Smooth muscle cell (in vitro differentiated cells): Measurements from ENCODE around the gene CEP192. TPM values are rescaled to one million over a fixed set of nuclear protein-coding genes. Genes with fewer than 3 reads are reported as not detected.
"Not testable (repeated sequence)": the region's sequence is repeated elsewhere in the genome, so short reads cannot be mapped to it uniquely, and the experiment has no call there.

Experiments used
- DNase-seq: peaks from one replicate; lab custom pipeline; 2025; ENCODE audit not compliant: unreplicated experiment; lab: John Stamatoyannopoulos, UW
- H2AFZ ChIP-seq: fragments of 200-600 bp; sonication (generic); 2 replicates; pipeline ENCODE4 v1.6.0; 2016; ENCODE audit warnings: antibody characterized with exemption, low read depth, mild to moderate bottlenecking
- H3F3A ChIP-seq: fragments of 200-600 bp; sonication (generic); 2 replicates; pipeline ENCODE4 v1.6.0; 2017; ENCODE audit warnings: antibody characterized with exemption, low read depth
- H3K27ac ChIP-seq: fragments of 200-600 bp; sonication (generic); 2 replicates; pipeline ENCODE4 v1.5.1; 2016; ENCODE audit warnings: low read depth, mild to moderate bottlenecking
- H3K27me3 ChIP-seq: fragments of 200-600 bp; sonication (generic); 2 replicates; pipeline ENCODE4 v1.6.1; 2016; ENCODE audit warnings: low read depth, mild to moderate bottlenecking
- H3K36me3 ChIP-seq: fragments of 200-600 bp; sonication (generic); 2 replicates; pipeline ENCODE4 v1.5.1; 2016; ENCODE audit warnings: low read depth
- H3K4me1 ChIP-seq: fragments of 200-600 bp; sonication (generic); 2 replicates; pipeline ENCODE4 v1.5.1; 2016; ENCODE audit warnings: low read depth
- H3K4me2 ChIP-seq: fragments of 200-600 bp; sonication (generic); 2 replicates; pipeline ENCODE4 v1.6.0; 2016; ENCODE audit warnings: mild to moderate bottlenecking
- H3K4me3 ChIP-seq: fragments of 200-600 bp; sonication (generic); 2 replicates; pipeline ENCODE4 v1.5.1; 2016; ENCODE audit warnings: mild to moderate bottlenecking
- H3K79me2 ChIP-seq: fragments of 200-600 bp; sonication (generic); 2 replicates; pipeline ENCODE4 v1.6.0; 2016; ENCODE audit warnings: low read depth, mild to moderate bottlenecking
- H3K9ac ChIP-seq: fragments of 200-600 bp; sonication (generic); 2 replicates; pipeline ENCODE4 v1.6.0; 2016; ENCODE audit warnings: low read depth
- H3K9me3 ChIP-seq: fragments of 200-600 bp; sonication (generic); replicated peaks from 2 replicates; pipeline ENCODE4 v1.5.1; 2016; ENCODE audit warnings: low read depth
- H4K20me1 ChIP-seq: fragments of 200-600 bp; sonication (generic); 2 replicates; pipeline ENCODE4 v1.6.0; 2016; ENCODE audit warnings: low read depth
- WGBS: methylation state at CpG from one replicate; pipeline ENCODE4 v1.1.7; 2016; ENCODE audit warnings: low lambda C conversion rate; 5-methylcytosine and 5-hydroxymethylcytosine counted together
- polyA plus RNA-seq: library from polyadenylated mRNA; unstranded; fragments of >200 nt; fragmentation: Nextera tagmentation; extraction: Ambion mirVana; gene quantifications from 2 replicates; pipeline ENCODE4 v1.2.1, GENCODE V29; 2016
- total RNA-seq: library from RNA; depleted of rRNA; stranded (reverse); fragments of >200 nt; gene quantifications from 2 replicates; pipeline ENCODE4 v1.2.3, GENCODE V29; 2014
- TF ChIP-seq, protein P1 (sequence below): fragments of 200-600 bp; sonication (generic); IDR thresholded peaks from 2 replicates; pipeline ENCODE4 v1.5.1; 2017; ENCODE audit warnings: borderline replicate concordance, mild to moderate bottlenecking, antibody characterized with exemption; ENCODE audit not compliant: insufficient read depth, poor library complexity, severe bottlenecking

The CEP192 gene
- total and polyA plus RNA-seq, 2 experiments from 2014 or later = 4.1 to 22.2 TPM

DNA sequence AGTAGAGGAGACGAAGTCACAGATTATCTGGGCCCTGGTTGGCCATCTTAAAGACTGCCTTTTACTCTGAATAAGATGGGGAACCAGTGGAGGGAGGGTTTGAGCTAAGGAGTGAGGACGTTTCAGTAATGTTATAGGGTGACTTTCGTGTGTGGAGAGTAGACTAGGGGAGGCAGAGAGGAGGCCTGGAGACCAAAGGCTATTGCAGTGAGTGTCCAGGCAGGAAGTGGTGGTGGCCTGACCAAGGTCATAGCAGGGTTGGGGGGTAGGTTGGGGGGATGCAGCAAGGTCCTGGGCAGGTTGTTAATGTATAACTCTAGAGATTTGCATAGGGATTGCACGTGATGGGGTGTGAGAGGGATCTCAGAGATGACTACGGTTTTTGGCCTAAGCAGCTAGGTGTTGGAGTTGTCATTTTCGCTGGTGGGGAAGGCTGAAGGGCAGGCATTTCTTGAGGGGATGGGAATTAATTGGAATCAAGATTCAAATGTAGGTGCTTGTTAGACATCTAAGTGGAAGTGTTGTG, 4.9 kb downstream of the CEP192 start:
- no peak overlapping the region for H2AFZ ChIP-seq
- peaks cover 78% of the 10 kb centered on the region for H3K79me2 ChIP-seq
- no peak overlapping the region for H3K27ac ChIP-seq
- no peaks in the 10 kb centered on the region for H3F3A ChIP-seq
- H3K4me1 ChIP-seq = peaks cover 7% of the 10 kb centered on the region
- H3K9ac ChIP-seq = no peak overlapping the region
- H3K4me3 ChIP-seq = no peak overlapping the region
- H3K27me3 ChIP-seq = no peaks in the 10 kb centered on the region
- DNase-seq = no peak
- no peak overlapping the region for H3K4me2 ChIP-seq
- peaks cover 59% of the 10 kb centered on the region for H4K20me1 ChIP-seq
- TF ChIP-seq, protein P1, sequence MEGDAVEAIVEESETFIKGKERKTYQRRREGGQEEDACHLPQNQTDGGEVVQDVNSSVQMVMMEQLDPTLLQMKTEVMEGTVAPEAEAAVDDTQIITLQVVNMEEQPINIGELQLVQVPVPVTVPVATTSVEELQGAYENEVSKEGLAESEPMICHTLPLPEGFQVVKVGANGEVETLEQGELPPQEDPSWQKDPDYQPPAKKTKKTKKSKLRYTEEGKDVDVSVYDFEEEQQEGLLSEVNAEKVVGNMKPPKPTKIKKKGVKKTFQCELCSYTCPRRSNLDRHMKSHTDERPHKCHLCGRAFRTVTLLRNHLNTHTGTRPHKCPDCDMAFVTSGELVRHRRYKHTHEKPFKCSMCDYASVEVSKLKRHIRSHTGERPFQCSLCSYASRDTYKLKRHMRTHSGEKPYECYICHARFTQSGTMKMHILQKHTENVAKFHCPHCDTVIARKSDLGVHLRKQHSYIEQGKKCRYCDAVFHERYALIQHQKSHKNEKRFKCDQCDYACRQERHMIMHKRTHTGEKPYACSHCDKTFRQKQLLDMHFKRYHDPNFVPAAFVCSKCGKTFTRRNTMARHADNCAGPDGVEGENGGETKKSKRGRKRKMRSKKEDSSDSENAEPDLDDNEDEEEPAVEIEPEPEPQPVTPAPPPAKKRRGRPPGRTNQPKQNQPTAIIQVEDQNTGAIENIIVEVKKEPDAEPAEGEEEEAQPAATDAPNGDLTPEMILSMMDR = no peak
- H3K36me3 ChIP-seq = no peaks in the 10 kb centered on the region
- no peaks in the 10 kb centered on the region for H3K9me3 ChIP-seq
- 95% methylated on average over 6 of the region's 6 CpGs for WGBS

DNA sequence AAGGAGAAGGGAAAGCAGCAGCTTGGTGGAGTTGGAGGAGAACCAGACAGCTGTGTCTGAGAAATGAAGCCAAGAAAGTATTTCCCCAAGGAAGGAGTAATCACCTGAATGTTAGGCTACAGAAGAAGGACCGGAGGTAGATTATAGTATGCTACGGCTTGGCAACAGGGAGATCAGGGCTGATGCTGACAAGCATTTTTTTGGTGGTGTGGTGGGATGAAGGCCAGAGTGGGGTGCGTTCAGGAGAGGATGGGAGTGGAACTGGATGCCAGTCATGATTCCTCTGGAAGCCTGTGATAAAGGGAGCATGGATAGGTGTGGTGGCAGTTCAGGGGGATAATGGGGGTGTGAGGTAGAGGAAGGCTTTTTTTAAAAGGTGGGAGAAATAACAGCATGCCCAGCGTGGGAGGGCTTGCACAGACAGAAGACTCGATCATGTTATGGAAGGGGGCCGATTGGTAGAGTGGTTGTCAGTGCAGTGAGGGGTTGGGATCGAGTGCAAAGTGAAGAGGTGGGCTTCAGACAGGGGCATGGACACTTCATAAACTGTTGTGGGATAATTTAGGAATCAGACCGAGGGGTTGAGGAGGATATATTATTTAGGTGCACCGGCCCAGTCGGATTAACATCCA, 5.6 kb downstream of the CEP192 start:
- peaks cover 59% of the 10 kb centered on the region for H4K20me1 ChIP-seq
- H3K9me3 ChIP-seq = no peaks in the 10 kb centered on the region
- peaks cover 7% of the 10 kb centered on the region for H3K4me1 ChIP-seq
- 94% methylated on average over 10 of the region's 10 CpGs for WGBS
- no peak overlapping the region for H3K4me3 ChIP-seq
- no peak overlapping the region for H3K9ac ChIP-seq
- H3F3A ChIP-seq = no peaks in the 10 kb centered on the region
- peaks cover 4% of the 10 kb centered on the region for H3K36me3 ChIP-seq
- no peak for DNase-seq
- no peak overlapping the region for H2AFZ ChIP-seq
- H3K27ac ChIP-seq = no peak overlapping the region
- H3K27me3 ChIP-seq = no peaks in the 10 kb centered on the region
- no peak overlapping the region for H3K4me2 ChIP-seq
- H3K79me2 ChIP-seq = peaks cover 78% of the 10 kb centered on the region
- TF ChIP-seq, protein P1 = no peak

DNA sequence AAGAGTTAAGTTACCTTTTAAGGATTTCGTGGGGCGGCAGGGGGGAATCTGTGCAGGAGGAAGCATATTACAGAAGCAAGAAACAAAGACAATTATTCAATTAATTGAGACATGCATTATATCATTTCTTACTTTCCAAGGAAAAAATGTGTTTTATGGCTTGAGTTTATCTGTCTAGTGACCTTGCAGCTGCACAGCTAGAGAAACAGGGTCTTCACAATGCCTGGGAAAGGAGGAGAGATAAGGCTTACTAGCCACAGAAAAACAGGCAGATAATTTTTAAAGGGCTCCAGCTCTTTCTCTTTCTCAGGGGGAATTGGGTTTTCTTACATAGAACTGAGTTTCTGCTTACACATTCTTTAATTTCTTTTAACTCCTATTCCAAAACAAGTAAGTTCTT, 6.2 kb downstream of the CEP192 start:
- not testable (repeated sequence) for H3K4me3 ChIP-seq, H3K27me3 ChIP-seq, H3K9me3 ChIP-seq, H3K36me3 ChIP-seq, H3K27ac ChIP-seq, H3K4me2 ChIP-seq, DNase-seq, H3K9ac ChIP-seq, H2AFZ ChIP-seq, H3F3A ChIP-seq, H3K4me1 ChIP-seq
- Histone ChIP-seq H4K20me1 (peaks cover 59% of the 10 kb centered on the region), H3K79me2 (peaks cover 73% of the 10 kb centered on the region)
- WGBS = 88% methylated on average over 2 of the region's 2 CpGs

DNA sequence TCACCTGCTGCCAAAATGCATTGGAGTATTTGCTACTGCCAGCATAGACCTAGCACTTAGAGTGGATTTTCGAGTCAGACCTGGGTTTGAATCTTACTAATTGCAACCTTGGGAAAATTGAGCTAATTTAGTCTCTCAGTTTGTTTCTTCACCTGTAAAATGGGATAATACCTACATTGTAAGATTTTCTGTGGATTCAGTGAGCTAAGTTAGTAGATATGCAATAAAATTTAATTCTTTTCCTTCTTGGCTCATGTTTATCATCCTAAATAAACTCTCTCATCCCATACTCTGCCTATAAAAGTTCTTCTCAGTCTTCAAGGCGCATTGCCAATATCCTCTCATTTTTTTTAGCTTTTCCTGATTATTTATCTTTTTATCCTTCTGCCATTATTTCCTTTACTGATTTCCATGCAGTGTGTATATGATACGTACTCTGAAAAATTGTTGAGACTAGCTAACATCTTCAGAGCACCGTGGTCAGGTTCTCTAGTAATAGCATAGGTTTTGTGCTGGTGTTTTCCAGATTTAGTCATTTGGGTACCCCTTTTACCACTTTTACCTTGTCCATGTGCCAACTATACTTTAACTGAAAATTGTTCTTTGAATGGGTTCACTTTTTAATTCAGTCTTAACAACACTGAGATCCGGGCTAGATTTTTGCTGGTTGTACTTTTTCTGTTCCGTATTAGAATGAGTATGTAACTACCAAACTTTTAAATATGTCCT, 7.3 kb downstream of the CEP192 start:
- 86% methylated on average over 6 of the region's 6 CpGs for WGBS

More for the DNA sequence above, 7.3 kb downstream of the CEP192 start:
- Histone ChIP-seq H2AFZ (no peak overlapping the region), H3K36me3 (peaks cover 5% of the 10 kb centered on the region), H3K79me2 (peaks cover 61% of the 10 kb centered on the region), H3K4me2 (no peak overlapping the region), H3K4me3 (no peak overlapping the region), H3F3A (no peaks in the 10 kb centered on the region), H3K4me1 (no peaks in the 10 kb centered on the region), H3K27ac (no peak overlapping the region), H3K9me3 (no peaks in the 10 kb centered on the region), H4K20me1 (peaks cover 58% of the 10 kb centered on the region), H3K9ac (no peak overlapping the region), H3K27me3 (no peaks in the 10 kb centered on the region)
- TF ChIP-seq, protein P1 = no peak
- DNase-seq = no peak
